ENCODE measurements around the gene ALOX12B.
"Not testable (repeated sequence)": the region's sequence is repeated elsewhere in the genome, so short reads cannot be mapped to it uniquely, and the experiment has no call there.

DNA sequence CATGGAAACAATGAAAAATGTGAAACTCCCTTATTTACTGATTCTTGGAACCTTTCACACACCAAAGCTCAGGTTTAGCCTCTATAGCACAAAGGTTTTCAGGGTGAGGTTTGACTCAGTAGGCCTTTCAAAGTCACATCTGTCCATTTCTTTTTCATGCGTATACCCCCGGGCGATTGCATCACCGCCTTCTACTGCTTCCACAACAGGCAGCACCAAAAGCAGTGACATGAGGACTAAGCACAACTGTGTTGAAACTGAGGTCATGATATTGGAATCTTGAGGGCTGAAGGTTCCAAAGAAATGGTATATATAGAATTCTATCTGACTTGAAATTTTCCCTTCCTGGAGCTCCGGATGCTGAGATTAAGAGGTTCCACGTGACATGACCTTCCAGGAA lies 63.4 kb downstream of the ALOX12B start:
- TF ChIP-seq ZSCAN20 (CRISPR knock-in tag; IDR thresholded peaks at IDR 0.05); MAX (IDR thresholded peaks at IDR 0.05); KDM5A (IDR thresholded peaks at IDR 0.05); CTCF (IDR thresholded peaks at IDR 0.05); POLR2A (IDR thresholded peaks at IDR 0.05; ENCODE audit: low read length); CHD2 (IDR thresholded peaks at IDR 0.05; ENCODE audit: low read length, partially characterized antibody); SMC3 (IDR thresholded peaks at IDR 0.05); USF2 (IDR thresholded peaks at IDR 0.05); PBX3 (IDR thresholded peaks at IDR 0.05); EP300 (IDR thresholded peaks at IDR 0.05); CHD4 (IDR thresholded peaks at IDR 0.05; ENCODE audit: borderline replicate concordance); JUN (IDR thresholded peaks at IDR 0.05): not testable (repeated sequence)
